A549 treated with AZD2906 at 1 μM for 4 hours (cell line): Measurements from ENCODE around the gene RNF7. TPM values are rescaled to one million over a fixed set of nuclear protein-coding genes. Genes with fewer than 3 reads are reported as not detected.

Experiments used
- total RNA-seq: library from RNA; stranded (reverse); fragments of 200-300 nt; extraction: Qiagen RNA extraction; gene quantifications from 5 replicates; pipeline ENCODE4 v1.2.3, GENCODE V29; 2022

Gene RNF7
- total RNA-seq: 118 to 141 TPM (median 129 TPM) in 5 replicates

GRCh38 chr3:141738022-141738890, at the start of gene RNF7:
TSS of gene RNF7 (plus strand) at chr3:141738298. CDS start at chr3:141738342, 44 bp downstream.

GRCh38 chr3:141763088-141763750, 25.1 kb downstream of the RNF7 start, which contains the start of gene GRK7:
TSS of gene GRK7 (plus strand) at chr3:141763408. CDS start at chr3:141778285, 14,877 bp downstream.

Other genes with a start within 250 kb of the RNF7 start
- 0.02 to 0.05 TPM in 2 of 5 replicates, not detected in the others for gene GRK7, start 25.1 kb downstream of the RNF7 start, total RNA-seq
- gene ATP1B3, start 138.3 kb downstream of the RNF7 start, total RNA-seq: 172 to 199 TPM (median 188 TPM) in 5 replicates